Right renal pelvis (tissue), 4 donors: ENCODE measurements around the gene BAIAP2L1. TPM values are rescaled to one million over a fixed set of nuclear protein-coding genes. Genes with fewer than 3 reads are reported as not detected.

ENCODE experiments used
- DNase-seq, 4 donors: peaks; one replicate each; pipeline ENCODE4 v3.0.0-alpha.2; 2013; ENCODE audit warnings: low read depth in 4 of 4, low spot score in 3 of 4, missing footprints in 1 of 4
- polyA plus RNA-seq, 4 donors: library from polyadenylated mRNA; unstranded; fragments of 120-200 nt; gene quantifications; one replicate each; pipeline ENCODE4 v1.2.1, GENCODE V29; 2013; ENCODE audit not compliant: insufficient read length in 4 of 4

The BAIAP2L1 gene
- polyA plus RNA-seq, 4 donors: 12.5 to 17.0 (median 13.6) TPM

DNA sequence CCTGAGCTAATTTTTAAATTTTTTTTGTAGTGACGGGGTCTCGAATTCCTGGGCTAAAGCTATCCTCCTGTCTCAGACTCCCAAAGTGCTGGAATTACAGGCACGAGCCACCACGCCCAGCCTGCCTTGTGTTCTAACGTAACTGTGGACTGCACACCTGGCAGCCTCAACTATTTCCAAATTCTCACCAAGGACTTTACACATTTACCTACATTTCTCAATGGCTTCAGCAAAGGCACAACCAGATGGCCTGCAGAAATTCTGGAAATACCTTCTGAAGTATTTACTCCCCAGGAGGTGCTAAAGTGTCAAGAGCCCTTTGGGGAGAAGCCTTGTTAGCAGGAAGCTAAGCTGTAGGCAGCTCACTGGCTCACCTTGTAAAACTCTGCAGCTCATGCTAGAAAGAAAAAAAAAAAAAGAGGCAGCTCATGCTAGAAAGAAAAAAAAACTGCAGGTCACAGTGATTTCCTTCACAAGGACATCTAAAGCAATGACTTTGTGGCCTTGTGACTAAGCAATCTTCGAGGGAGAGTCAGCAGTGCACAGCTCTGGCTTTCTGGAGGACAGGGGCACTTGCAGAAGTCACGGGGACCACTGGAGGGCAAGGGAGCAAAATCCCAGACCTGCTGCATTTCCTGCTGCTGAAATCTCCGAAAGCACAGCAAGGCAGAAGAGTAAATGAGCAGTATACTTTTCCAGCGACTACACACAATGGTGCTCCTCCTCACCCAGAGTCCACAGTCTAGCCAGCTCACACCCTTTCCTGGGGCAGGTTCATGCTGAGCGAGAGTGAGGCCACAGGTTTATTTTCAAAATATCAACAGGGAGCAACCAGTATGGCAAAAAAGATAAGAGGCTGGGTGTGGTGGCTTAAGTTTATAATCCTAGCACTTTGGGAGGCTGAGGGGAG is 40.4 kb downstream of the BAIAP2L1 start:
- no peak for DNase-seq

DNA sequence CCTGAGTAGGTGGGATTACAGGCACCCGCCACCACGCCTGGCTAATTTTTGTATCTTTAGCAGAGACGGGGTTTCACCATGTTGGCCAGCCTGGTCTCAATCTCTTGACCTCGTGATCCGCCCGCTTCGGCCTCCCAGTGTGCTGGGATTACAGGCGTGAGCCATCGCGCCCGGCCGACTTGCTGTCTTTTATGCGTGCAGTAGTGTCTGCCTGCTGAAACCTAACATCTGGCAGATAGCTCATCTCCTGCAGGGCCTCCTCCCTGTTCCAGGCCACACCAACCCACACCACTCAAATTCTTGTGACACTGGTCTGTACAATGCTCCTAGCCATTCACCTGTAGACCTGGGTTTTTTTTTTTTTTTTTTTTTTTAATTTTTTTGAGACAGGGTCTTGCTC is 41.5 kb downstream of the BAIAP2L1 start:
- no peak for DNase-seq

DNA sequence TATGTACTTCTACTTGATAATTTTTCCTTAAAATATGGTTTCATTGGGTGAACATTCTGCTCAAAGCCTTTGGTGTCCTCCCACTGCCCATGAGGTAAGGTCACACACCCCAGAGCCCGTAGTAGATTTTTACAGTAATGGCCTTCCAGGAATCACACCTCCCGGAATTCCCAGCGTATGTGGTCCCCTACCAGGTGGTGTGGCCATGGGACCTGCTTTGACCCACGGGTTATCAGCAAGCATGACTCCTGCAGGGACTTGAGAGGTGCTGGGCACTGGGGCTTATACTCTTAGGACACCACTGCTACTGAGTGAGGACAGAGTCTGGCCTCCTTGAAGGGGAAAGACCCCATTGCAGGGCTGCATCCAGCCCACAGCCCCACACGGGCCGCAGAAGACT is 42.2 kb downstream of the BAIAP2L1 start:
- DNase-seq: no peak

DNA sequence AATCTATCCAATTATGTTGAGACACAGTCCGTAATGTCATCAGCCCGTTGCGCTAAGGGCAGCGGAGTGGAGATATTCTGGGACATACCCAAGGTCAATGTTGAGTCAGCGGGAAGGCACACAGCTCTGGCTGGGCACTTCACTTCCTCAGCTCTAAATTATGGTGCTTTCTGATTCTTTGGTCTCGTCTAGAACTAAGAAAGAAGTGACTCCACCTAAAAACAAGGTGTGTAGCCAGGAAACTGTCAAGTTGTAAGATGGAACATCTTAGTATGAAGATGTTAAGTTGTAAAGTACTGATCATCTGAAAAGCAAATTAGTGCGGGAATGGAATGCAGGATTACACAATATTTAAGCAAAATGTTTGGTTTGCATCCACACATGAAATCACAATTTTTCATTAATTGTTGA is 43.1 kb downstream of the BAIAP2L1 start:
- no peak for DNase-seq

DNA sequence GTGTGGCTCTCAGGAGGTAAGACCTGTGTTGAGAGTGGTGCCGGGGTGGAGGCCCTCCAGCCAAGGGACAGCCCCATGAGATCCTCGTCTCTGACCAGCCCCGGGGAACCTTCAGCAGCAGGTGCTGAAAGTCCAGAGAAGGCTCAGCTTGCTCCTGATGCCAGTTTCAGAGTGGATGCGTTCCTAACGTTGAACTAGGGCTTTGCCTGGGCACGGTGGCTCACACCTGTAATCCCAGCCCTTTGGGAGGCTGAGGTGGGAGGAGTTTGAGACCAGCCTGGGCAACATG is 45.7 kb downstream of the BAIAP2L1 start:
- DNase-seq: no peak

DNA sequence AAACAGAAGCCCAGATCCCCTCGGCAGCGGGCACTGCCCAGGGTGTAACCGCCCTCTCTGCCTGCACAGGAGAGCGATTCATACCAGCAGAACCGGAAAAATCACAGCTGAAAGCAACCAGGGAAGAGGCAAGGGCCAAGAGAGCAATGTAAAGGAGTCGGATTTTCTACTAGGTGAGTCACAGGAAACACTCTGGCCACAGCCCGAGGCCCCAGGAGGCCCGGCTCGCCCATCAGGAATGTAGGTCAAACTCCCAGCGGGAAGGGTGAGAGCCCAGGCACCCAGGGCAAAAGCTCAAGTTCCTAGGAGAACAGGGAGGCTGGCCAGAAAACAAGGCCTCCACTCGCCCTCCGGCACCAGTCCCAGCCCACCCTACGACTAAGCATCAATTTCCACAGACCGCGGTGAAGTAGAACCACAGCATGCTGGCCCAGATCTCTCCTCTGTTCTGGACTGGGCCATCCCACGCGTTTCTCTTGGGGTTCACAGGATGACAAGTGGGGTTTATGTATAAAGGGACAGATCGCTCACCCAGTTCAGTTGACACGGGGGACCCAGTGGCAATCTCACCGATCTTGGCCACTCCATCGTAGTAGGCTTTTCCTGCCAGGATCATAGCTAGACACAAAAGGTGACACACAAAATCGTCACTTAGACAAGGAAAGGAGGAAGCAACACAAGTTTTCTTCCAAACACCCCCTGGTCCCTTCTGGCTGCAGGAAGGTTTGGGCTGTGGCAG is 46.2 kb downstream of the BAIAP2L1 start:
- no peak for DNase-seq

DNA sequence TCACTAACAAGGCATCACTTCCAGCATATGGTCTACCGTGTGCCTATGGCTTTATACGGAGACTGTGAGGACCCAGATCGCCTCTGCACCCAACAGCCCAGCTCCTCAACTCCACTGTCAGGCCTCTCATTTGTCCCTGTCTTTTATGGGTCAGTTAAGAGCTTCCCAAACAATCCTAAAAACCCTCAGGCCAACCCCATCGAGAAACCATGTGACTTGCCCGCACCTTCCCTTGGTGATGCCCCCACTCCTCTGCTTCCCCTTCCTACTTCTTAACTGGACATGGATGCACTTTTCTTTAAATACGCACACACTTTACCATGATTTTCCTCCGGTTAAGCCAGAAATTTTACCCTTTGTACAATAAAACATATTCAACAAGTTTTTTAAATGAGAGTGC is 46.8 kb downstream of the BAIAP2L1 start:
- no peak for DNase-seq

DNA sequence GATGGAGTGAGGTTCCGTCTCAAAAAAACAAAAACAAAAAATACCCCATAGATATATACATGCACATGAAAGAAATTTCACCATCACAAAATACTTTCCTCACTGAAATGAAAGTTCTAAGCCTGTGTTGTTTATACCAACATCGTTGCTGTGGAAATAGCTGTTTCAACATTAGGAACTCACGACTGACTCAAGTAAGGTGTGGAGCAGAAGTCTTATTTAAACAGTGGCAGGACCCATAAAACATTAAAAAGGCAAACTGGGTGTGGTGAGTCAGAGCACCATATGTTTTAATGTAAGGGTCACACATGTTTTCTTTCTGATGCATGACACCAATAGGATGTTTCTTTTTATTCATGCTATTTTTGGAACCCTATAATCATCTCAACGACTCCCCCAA is 48.3 kb downstream of the BAIAP2L1 start:
- DNase-seq: no peak

DNA sequence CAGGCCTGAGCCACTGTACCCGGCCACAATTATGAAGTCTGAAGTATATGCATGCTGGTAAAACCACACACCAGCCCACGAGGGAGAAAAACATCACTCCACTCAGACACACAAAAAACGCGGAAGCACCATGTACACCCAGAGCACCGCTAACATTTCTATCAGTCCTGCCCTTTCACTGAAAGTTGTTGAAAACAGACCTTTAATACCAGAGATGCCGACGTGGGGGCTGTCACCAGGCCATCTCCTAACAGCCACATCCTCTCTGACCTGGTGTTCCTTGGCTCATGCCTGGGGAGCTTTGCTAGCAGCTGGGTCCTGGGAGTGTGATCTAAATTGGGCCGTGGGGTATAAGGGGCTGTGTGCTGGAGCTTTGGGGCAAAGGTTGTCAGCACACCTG is 49.8 kb downstream of the BAIAP2L1 start:
- no peak for DNase-seq

DNA sequence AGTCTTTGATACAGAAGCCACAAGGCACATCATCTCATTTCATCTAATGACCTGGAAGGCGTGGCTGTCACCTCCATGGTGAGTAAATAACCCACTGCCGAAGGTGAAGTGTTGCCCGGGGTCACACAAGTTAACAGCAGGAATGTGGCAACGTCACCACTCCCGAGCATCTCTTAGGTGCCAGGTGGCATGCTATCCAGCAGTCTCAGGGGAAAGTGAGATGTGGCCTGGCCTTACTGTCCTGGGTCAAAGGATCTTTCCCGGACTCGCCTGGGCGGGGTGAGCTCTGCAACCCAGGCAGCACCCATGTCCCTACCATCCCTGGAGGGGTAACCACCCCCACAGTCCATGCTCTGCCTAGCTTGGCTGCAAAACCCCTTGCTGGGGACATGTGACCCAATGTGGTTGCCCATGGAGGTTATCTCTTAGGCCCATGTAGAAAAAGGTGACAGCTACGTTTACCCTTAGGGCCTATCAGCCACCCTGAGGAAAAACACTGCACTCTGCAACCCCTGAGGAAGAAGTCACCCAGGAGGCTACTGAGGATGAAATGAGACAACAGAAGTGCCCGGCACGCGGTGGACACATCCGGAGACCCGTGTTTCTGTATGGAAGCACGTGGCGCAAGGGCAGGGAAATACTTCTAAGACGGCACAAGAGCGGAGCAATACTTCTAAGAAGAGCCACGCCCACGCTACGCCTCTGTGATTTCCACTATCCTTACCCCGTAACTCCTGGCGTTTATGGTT is 52.0 kb downstream of the BAIAP2L1 start:
- no peak for DNase-seq

DNA sequence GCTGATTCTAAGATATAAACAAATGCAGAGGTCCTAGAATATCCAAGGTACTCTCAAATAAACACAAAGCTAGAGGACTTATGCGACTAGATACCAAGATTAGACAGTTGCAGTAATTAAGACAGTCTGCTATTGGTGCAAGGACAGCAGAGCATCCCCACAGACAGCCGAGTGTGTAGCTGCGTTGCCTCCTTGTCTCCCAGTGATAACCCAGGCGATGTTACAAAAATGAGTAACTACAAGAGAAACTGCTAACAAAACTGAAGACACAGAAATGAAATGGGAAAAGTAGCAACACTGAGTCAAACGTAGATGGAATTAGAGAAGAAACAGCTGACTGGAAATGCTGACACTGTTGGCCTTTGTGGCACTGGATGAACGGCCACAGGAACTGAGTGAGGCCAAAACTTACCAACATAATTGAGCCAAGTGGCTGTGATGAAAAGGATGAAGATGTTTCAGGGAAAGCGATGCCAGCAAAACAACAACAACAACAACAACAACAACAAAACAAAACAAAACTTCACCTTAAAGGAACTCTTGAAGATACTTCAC is 54.3 kb downstream of the BAIAP2L1 start:
- no peak for DNase-seq

DNA sequence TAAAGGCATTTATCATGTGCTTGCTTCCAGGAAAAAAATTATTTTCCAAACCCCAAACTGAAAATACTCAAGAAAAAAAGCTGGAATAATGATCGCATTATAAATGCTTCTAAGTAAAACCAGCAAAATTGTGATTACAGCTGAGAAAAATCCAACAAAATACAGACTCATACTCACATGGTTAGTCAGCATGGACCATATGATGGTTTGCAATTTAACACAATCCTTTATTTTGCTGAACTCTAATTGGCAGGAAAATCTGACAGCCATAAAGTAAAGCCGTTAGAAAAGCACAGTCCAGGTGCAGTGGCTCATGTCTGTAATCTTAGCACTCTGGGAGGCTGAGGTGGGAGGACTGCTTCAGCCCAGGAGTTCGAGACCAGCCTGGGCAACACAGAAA is 59.8 kb downstream of the BAIAP2L1 start:
- DNase-seq: no peak

DNA sequence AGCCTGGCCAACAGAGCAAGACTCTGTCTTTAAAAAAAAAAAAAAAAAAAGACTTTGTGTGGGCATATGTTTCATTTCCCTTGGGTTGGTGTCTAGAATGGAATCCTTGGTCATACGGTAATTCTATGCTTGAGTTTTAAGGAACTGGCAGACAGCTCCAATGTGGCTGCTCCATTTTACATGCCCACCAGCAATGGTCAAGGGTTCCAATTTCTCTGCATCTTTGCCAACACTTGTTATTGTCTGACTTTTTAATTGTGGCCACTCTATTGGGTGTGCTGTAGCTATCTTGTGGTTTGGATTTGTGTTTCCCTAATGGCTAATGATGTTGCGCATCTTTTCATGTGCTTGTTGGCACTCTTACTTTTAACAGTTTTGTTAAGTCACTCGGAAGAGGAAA is 61.8 kb downstream of the BAIAP2L1 start:
- no peak for DNase-seq

DNA sequence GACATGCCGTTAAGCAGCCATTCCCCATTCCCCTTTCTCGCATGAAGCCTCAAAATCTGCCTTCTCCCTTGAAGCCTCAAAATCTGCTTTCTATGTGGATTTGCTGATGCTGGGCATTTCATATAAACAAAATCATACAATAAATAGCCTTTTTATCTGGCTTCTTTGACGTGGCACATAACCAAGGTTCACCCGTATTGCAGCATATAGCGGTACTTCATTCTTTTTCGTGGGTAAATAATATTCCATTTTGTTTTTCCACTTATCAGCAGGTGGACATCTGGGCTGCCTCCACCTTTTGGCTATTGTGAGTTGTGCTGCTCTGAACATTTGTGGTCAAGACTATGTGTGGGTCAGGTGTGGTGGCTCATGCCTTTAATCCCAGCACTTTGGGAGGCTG is 62.4 kb downstream of the BAIAP2L1 start:
- DNase-seq: no peak

DNA sequence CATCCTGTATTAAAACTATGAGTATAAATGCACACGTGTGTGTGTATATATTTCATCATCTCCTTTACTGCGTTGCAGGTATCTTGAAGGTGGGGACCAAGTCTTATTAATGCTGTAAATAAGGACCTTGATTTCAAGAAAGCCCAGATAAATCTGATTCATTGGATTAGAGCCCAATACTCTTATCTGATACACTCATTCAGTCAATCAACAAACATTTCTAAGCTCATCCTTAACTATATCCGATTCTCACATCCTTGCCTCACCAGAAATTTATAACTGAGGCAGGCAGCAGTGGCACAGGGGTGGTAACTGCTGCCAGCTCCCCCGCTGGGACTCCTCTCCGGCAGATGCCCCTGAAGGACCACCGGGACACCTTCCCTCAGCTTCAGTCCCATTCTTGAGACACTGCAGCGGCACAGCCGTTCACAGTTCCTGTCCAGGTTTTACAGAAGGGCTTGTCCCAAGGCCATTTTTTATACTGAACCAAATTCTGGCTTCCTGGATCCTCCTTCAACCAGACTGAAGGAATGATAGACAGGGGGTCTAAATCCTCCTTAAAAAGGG is 65.4 kb downstream of the BAIAP2L1 start:
- no peak for DNase-seq

DNA sequence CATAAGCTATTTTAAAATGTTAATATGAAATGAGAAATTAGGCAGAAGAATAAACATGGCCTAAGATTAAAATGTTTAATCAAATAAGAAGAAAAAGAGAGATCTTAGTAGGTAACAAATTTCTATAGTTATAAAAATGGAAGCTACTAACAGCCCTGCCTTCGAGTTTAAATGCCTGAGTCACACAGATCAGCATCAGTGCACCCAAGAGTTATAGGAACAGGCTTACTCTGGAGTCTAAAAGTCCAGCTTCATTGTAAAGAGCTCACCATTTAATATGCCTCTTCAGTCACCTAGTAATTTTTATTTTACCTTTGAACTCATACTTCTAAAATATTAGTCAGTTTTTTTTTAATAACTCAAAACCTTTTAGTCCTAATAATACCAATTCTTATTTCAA is 66.8 kb downstream of the BAIAP2L1 start:
- no peak for DNase-seq

DNA sequence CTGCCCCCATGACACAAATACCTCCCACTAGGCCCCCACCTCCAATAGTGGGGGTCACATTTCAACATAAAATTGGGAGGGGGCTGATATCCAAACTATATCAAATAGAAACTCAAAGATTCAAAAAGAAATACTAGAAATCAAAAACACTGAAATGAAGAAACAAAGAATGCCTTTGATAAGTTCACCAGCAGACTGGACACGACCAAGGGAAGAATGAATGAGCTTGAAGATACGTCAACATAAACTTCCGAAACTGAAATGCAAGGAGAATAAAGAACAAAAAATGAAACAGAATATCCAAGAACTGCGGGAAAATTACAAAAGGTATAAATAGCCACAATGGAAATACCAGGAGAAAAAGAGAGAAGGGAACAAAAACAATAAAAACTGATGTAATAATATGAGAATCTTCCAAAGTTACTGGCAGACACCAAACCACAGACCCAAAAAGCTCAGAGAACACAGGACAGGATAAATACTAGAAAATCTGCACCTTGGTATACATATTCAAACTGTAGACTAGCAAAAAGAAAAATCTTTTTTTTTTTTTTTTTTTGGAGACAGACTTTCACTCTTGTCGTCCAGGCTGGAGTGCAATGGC is 69.9 kb downstream of the BAIAP2L1 start:
- no peak for DNase-seq

DNA sequence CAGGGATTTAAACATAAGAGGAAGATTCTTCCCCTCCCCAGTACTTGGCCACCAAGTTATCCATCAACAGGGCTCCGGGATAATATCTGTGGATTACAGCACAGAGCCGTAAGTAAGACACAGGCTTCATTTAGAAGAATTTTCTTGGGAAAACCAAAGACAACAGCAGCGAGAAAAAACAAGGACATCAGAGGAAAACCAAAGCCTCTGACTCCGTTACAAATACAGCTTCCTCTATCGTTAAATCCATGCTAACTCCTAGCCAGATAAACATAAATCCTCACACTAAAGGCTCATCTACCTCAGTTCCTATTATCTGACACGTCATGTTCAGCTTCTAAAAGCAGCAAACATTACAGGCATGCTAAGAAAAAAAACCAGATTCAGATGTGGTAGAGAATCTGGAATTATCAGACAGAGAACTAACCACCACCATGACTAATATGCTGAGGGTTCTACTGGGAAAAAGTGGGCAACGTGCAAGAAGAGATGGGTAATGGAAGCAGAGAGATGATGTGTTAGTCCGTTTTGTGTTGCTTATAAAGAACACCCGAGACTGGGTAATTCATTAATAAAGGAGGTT is 71.0 kb downstream of the BAIAP2L1 start:
- no peak for DNase-seq

DNA sequence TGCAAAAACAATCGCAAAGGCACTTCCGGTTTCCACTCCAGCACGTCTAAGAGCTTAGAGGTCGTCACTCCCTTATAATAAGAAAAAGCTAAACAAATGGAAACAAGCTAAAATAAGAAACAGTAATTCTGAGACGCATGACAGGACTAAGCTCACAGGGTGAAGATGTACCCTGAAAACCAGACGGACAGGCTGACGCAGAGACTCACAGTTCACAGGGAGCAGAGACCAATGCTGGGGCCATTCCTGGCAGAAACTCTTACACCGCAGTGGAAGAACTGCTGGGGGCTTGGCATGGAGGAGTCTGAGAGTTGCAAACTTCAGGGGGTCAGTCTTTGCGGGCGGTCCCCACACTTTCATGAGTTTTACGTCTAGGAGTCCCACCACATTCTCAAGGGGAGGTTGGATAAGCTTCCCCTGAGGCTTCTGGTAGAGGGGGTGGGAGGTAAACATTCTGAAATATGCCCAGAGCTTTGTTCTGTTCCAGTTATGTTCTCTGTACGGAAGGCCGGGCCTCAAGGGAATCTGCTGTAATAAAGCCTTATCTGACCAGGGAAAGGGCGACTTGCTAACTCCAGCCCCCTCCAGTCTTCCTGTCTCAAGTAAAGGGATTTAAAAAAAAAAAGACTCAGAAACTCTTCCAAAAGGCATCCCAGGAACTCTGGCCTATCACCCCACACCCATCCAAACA is 71.6 kb downstream of the BAIAP2L1 start:
- DNase-seq: no peak

DNA sequence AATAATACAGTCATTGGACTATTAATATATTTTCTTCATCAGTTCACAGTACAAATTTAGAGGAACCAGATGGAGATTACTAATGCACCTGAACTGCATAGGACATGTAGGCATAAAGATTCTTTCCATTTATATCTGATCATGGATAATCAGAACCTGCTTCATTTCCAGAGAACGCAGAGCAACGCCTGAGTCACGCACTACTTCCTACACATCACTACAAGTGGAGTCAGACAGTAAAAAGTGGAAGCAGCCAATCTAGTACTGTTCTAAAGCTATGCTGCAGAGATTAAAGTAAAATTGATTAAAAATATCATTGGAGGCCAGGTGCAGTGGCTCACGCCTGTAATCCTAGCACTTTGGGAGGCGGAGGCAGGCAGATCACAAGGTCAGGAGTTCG is 76.1 kb downstream of the BAIAP2L1 start:
- no peak for DNase-seq
